COLO668 (cell line): Measurements from ENCODE around the gene MAP3K7CL.

Source experiments
- DNase-seq: peaks from one replicate; lab custom pipeline; 2025; ENCODE audit not compliant: unreplicated experiment; lab: John Stamatoyannopoulos, UW

The MAP3K7CL gene

GRCh38 chr21:29130270-29130969 lies at the start of gene MAP3K7CL:
MAP3K7CL (plus strand) TSS chr21:29130644; CDS start chr21:29133345, 2,701 bp downstream.
- no peak for DNase-seq

GRCh38 chr21:29082046-29082815 lies 48.2 kb upstream of the MAP3K7CL start:
- no peak for DNase-seq

GRCh38 chr21:29083306-29083705 lies 47.1 kb upstream of the MAP3K7CL start:
- DNase-seq: no peak

- DNase-seq: no peak
Measured at GRCh38 chr21:29084372-29084771, 46.1 kb upstream of the MAP3K7CL start.

GRCh38 chr21:29085106-29085752 lies 45.2 kb upstream of the MAP3K7CL start:
- no peak for DNase-seq

- DNase-seq: no peak
Measured at GRCh38 chr21:29091033-29091432, 39.4 kb upstream of the MAP3K7CL start.

GRCh38 chr21:29092102-29092959 lies 38.1 kb upstream of the MAP3K7CL start:
- DNase-seq: no peak

GRCh38 chr21:29096218-29097015 lies 34.0 kb upstream of the MAP3K7CL start:
- DNase-seq: no peak

GRCh38 chr21:29098156-29098555 lies 32.3 kb upstream of the MAP3K7CL start:
- DNase-seq: no peak

GRCh38 chr21:29102791-29103257 lies 27.6 kb upstream of the MAP3K7CL start:
- DNase-seq: no peak

- peak; percentile 21 for DNase-seq
Measured at GRCh38 chr21:29104239-29104708, 26.2 kb upstream of the MAP3K7CL start.

- DNase-seq: no peak
Measured at GRCh38 chr21:29105218-29105617, 25.2 kb upstream of the MAP3K7CL start.

GRCh38 chr21:29114765-29115500 lies 15.5 kb upstream of the MAP3K7CL start:
- DNase-seq: no peak

GRCh38 chr21:29115899-29116298 lies 14.5 kb upstream of the MAP3K7CL start:
- DNase-seq: no peak

- no peak for DNase-seq
Measured at GRCh38 chr21:29117372-29117955, 13.0 kb upstream of the MAP3K7CL start.

- DNase-seq: no peak
Measured at GRCh38 chr21:29121759-29122158, 8.7 kb upstream of the MAP3K7CL start.

GRCh38 chr21:29124645-29125044 lies 5.8 kb upstream of the MAP3K7CL start:
- DNase-seq: no peak

GRCh38 chr21:29125191-29125590 lies 5.3 kb upstream of the MAP3K7CL start:
- DNase-seq: no peak

- DNase-seq: no peak
Measured at GRCh38 chr21:29125979-29126378, 4.5 kb upstream of the MAP3K7CL start.
